Spleen (tissue), 7 donors: ENCODE results near the gene MYH15.

ENCODE experiments used
- POLR2A ChIP-seq, 3 donors: fragments of 450-650 bp; IDR thresholded peaks; one replicate each; pipeline ENCODE4 v1.5.1; 2017; ENCODE audit warnings: antibody characterized with exemption in 3 of 3, mild to moderate bottlenecking in 1 of 3
- POLR2AphosphoS5 ChIP-seq, 3 donors: sonication (generic); formaldehyde crosslinking; IDR thresholded peaks; one replicate each; pipeline ENCODE4 v1.5.1; 2017; ENCODE audit warnings: antibody characterized with exemption in 3 of 3
- TF ChIP-seq, protein P1 (sequence below), 11 experiments: fragments of 200-600 bp in 7 of 11; fragments of 450-650 bp in 4 of 11; sonication (generic) in 4 of 11; IDR thresholded peaks in 8 of 11; conservative IDR thresholded peaks in 3 of 11; 1 replicate in 7 of 11; 2 replicates in 4 of 11; pipeline versions ENCODE4 v1.4.0 to v1.8.0; 2016 to 2021; ENCODE audit warnings: antibody characterized with exemption in 11 of 11, inconsistent platforms in 4 of 11, mild to moderate bottlenecking in 1 of 11
- donor health status: DM: no; HTN: no; CAD: no; lungs with moderate emphysema.
- donor health status: DM: no; HTN: no; CAD: no.
- donor health status: DM: no; HTN: no; CAD: no.

- no peak for TF ChIP-seq POLR2A (IDR thresholded peaks at IDR 0.05)
- TF ChIP-seq, protein P1, sequence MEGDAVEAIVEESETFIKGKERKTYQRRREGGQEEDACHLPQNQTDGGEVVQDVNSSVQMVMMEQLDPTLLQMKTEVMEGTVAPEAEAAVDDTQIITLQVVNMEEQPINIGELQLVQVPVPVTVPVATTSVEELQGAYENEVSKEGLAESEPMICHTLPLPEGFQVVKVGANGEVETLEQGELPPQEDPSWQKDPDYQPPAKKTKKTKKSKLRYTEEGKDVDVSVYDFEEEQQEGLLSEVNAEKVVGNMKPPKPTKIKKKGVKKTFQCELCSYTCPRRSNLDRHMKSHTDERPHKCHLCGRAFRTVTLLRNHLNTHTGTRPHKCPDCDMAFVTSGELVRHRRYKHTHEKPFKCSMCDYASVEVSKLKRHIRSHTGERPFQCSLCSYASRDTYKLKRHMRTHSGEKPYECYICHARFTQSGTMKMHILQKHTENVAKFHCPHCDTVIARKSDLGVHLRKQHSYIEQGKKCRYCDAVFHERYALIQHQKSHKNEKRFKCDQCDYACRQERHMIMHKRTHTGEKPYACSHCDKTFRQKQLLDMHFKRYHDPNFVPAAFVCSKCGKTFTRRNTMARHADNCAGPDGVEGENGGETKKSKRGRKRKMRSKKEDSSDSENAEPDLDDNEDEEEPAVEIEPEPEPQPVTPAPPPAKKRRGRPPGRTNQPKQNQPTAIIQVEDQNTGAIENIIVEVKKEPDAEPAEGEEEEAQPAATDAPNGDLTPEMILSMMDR (IDR thresholded peaks at IDR 0.05 in 8 of 11, conservative IDR thresholded peaks at IDR 0.05 in 3 of 11): no peak
- no peak for TF ChIP-seq POLR2AphosphoS5 (IDR thresholded peaks at IDR 0.05)
Measured at GRCh38 chr3:108416111-108416869, 94.1 kb downstream of the MYH15 start.
